GM12891 (cell line): Measurements from ENCODE around the gene TAF6L.

ENCODE experiments used
- PAX5 ChIP-seq: IDR thresholded peaks from 2 replicates; pipeline ENCODE4 v1.6.1; 2011; ENCODE audit warnings: low read length, moderate library complexity, mild to moderate bottlenecking; ENCODE audit not compliant: insufficient read depth, severe bottlenecking
- POLR2A ChIP-seq: IDR thresholded peaks from 2 replicates; pipeline ENCODE4 v1.6.1; 2011; ENCODE audit warnings: low read depth, low read length, control low read depth
- POLR2AphosphoS5 ChIP-seq: IDR thresholded peaks from 2 replicates; pipeline ENCODE4 v1.6.1; 2011; ENCODE audit warnings: low read depth, low read length, control low read depth
- SPI1 ChIP-seq: IDR thresholded peaks from 2 replicates; pipeline ENCODE4 v1.6.1; 2011; ENCODE audit warnings: low read depth, low read length, control low read depth
- TAF1 ChIP-seq: IDR thresholded peaks from 2 replicates; pipeline ENCODE4 v1.6.1; 2011; ENCODE audit warnings: low read depth, low read length, control low read depth

DNA sequence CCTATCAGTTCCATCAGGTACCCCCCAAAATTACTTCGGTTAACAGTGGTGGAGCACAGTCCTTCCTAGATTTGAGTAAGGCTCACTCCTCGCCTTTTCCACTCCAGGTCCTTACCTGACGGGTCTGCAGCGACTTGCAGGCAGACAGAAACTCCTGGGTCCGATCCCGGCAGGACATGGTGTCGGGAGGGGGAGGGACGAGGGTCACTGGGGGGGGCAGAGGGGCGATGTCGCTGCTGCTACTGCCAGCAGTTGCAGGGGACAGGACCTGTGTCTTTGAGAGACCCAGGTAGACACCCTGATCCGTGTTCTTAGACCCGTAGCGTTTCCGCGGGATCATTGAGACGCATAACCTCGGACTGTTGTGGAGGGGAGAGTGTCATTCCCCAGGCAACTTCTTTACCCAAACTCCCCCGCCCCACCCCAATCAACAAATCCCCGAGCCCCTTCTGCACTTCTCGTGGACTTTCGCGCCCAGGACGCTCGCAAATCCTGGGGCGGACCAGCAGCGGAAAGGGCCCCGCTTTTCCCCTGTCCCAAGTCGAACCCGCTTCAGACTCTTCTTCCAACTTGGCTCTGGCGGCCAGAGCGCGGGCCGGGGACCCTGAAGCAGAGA is 59.8 kb downstream of the TAF6L start:
- TF ChIP-seq POLR2AphosphoS5: 0 out of 2 replicates have a peak, but pooled peaks have one; percentile 32
- TF ChIP-seq TAF1: no peak
- no peak for TF ChIP-seq POLR2A
- no peak for TF ChIP-seq SPI1
- no peak for TF ChIP-seq PAX5
